ENCODE results near the gene SNPH.
A peak's percentile ranks its signal among the peaks of the same experiment; 100 is the strongest.

SNPH gene

DNA sequence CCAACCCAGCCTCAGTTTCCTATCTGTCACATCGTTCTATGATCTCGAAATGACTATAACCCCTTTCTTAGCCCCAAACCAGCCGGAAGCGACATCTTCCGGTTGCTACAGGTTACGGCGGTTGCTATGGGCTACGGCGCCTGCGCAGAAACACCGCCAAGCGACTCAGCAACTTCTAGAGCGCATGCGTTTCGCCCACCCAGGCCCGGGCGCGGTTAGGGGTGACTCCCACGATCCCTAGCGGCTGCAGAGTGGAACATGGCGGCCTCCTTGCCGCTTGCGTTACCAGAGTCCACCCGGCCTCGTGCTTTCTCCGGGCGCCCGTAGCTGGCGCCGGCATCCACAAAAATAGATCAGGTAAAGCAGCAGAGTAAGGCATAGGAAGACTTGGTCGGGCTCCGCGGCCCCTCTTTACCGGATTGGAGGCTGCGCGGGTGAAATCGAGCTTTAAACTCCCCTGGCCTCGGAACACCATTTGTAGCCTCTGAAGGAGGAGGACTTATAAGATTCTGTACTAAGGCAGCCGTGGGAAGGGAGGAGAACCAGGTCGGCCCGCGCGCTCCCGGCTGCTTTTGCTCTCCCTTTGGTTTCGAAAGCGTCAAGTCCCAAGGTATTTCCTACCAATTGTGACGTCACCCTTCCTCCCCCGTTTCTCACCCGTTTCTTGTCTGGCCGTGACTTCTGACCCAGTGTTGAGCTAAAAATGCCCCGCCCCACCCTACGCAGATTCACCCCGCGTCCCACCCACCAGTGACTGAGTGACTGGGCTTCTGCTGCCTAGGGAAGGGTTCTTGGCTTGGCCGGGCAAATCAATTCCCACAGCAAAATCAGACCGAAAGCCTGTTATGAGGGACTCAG, 59.3 kb downstream of the SNPH start:
- DNase-seq = peak; percentile 98

GRCh38 chr20:1326031-1326930, 60.2 kb downstream of the SNPH start:
- DNase-seq = no peak

DNA sequence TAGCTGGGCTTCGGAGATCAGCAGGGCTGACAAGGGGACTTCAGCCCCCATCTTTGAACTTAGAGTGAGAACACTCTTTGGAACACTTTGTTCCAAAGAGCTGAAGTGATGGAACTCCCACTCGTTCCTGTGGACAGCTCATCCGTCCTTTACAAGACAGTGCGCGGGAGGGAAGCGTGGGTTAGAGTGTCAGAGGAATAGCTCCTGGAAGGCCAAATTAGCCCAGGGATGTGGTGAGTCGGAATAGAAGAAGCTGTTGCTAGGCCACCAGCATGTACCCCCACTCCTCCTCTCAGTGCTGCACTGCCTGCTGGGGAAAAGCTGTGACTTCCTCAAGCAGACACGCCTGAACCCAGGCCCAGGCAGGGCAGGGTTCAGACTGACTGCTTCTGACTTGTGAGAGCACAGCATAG, 61.2 kb downstream of the SNPH start:
- DNase-seq = no peak

GRCh38 chr20:1327827-1328679, 62.0 kb downstream of the SNPH start:
- DNase-seq = no peak

DNA sequence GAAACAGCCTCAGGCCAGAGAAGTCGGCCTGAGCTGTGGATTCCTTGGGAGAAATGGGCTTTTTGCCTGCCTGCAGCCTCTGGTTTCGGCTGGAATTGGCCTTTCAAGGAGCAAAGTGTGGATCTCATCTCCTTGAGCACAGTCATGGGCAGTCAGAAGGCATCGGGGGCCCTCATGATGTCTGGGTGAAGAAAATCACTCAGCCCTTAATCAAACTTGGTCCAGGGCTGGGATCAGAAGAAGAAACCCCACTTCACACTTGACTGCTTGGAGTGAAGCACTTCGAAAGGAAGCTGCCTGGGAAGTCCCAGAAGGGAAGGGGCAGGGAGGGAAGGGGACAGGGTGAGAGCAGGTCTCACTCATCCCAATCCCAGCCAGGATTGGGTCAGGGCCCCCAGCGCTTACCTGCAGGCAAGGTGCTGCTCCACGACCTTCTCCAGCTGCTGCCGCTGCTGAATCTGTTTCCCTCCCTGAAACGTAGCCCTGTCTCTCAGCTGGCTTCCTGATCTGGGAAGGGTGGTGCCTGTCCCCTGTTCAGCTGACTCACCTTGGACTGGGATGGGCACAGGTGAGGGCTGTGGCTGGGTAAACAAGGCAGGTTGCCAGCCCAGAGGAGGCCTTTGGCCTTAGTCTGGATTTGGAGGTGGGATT, 62.7 kb downstream of the SNPH start, which contains the start of gene SDCBP2:
Gene SDCBP2, minus strand, starts transcription at position 460 of the 651 bp plus-strand sequence. CDS start 8,723 bp downstream, outside the sequence.
- no peak for DNase-seq

- no peak for DNase-seq
These were observed 64.2 kb downstream of the SNPH start for GRCh38 chr20:1330075-1330830.

DNA sequence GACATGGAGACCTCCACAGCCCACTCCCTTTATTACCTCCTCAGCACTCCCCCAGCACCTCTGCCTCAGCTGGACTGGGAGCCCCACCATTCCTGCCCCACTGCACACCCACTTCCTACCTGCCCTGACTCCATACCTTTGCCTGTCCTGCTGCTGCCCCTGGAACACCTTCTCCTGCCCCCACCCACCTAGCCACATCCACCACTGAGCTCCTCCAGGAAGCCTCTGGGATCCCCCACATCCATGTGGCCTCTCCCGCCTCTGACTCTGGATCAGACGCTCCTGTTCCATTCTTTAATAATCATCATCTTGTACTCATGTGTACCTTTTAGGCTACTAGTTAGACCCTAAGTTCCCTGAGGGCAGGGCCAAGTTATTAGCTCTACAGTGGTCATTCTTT, 65.0 kb downstream of the SNPH start:
- no peak for DNase-seq

DNA sequence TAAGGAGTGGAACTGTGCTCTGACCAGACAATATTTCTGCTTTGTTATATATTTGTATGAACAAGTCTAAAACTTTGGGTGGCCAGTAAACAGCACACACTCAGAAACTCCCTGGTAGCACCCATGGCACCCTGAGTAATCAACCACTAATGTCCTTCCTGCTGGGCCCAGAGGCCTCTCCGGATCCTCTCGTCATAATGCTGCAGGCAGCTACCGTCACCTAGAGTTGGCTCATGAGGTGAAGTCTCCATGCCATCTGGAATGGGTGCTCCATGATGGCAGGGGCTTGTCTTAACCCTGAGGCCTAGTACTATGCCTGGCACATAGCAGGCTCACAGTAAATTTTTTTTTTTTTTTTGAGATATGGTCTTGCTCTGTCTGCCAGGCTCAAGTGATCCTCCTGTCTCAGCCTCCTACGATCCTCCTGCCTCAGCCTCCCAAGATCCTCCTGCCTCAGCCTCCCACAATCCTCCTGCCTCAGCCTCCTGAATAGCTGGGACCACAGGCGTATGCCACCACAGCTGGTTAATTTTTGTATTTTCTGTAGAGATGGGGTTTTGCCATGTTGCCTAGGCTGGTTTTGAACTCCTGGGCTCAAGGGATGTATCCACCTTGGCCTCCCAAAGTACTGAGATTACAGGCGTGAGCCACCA, 65.8 kb downstream of the SNPH start:
- no peak for DNase-seq

GRCh38 chr20:1332749-1333300, 66.7 kb downstream of the SNPH start:
- DNase-seq = no peak

DNA sequence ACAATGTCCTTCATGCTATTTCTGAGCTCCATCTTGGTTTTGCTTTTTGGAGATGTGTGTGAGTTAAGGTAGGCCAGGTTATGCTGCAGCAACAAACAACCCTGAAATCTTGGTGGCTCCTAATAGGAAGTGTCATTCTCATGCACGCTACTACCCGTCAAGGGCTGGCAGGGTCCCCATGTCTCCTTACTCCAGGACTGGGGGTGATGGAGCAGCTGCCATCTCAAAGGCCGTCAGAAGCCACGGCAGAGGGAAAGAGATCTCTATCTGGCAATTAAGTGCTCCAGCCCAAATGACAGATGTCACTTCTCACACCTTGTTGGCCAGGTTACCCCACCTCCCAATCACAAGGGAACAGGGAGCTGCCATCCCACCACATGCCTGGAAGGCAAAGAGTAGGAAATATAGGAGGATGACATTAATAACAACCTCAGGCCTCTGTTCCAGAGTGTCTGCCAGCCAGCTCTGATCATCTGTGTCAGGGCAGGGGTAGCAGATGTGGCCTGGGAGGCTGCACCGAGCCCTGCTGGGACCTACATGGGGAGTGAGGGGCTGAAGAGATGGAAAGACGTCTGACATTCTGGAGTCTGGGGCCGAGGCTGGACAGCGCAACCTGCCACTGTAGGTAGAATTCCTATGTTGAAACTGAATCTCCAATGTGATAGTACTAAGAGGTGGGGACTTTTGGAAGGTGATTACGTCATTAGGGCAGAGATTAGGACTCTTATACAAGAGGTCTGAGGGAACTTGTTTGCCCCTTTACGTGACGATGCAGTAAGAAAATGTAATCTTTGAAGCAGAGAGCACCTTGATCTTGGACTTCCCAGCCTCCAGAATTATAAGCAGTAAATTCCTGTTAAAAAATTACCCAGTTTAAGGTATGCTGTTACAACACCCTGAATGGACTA, 67.6 kb downstream of the SNPH start:
- no peak for DNase-seq

DNA sequence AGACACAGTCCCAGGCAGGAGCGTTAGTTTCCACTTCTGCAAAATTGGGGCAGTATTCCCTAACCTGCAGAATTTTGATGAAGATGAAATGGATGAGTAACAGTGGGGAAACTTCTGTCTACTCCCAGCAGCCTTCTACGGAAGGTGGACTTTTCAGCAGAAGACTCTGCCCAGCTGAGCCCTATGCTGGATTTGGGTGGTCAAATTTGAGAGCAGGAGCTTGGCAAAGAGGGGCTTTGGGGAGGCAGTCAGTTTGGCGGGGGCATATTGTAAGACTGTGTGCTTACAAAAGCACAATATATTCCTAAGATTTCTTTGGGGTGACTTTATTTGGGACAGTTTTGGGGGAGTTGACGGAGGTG, 68.3 kb downstream of the SNPH start:
- DNase-seq = no peak

DNA sequence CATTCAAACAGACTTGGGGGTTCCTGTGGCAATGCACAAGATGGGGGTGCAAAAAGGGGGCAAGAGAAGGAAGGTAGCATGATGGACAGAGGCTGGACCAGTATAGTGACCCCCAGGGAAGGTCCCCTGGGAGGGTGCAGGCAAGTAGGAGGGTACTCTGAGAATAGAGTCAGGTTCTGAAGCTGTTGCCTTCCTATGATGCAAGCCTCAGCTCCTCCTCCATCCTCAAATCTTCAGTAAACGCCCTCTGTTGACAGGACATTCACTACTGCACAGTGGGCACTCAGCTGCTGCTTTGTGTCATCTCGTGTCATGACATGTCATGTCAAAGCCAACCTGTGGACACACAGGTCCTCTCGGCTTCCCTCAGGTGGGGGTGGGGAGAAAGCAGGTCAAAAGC, 68.7 kb downstream of the SNPH start:
- DNase-seq = no peak

GRCh38 chr20:1335961-1336698, 70.0 kb downstream of the SNPH start:
- DNase-seq = no peak

GRCh38 chr20:1336699-1337367, 70.7 kb downstream of the SNPH start:
- no peak for DNase-seq

- no peak for DNase-seq
These were observed 71.3 kb downstream of the SNPH start for GRCh38 chr20:1337441-1337840.

- no peak for DNase-seq
These were observed 72.0 kb downstream of the SNPH start for GRCh38 chr20:1338096-1338495.

DNA sequence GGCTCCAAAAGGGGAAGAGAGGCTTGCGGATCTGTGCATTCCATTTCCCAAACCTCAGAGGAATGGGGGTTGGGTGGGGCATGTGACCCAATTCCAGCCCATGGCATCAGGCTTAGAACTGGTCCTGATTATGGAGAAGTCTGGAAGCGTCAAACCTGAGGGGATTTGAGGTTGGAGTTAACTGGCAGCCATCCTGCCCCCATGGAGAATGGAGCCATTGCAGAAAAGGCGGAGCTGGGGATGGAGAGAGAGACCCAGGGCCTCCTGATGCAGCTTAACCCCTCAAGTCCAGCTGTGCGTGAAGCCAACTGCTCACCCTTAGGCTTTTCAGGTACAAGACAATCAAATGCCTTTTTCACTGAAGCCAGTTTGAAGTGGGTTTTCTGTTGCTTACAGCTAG, 72.7 kb downstream of the SNPH start:
- no peak for DNase-seq

- DNase-seq = no peak
These were observed 75.6 kb downstream of the SNPH start for GRCh38 chr20:1341561-1342265.

Data from RPMI8226 (cell line).